Measurements from ENCODE around the gene VEGFB. TPM values are rescaled to one million over a fixed set of nuclear protein-coding genes. Genes with fewer than 3 reads are reported as not detected.

Gene VEGFB
- total RNA-seq, 1 donor from 2014 or later, result 99.0 TPM

Other genes with a start within 250 kb of the VEGFB start
- gene OTUB1, start 248.1 kb upstream of the VEGFB start, total RNA-seq, result 122 and 156 TPM in 2 replicates
- gene FLRT1, start 198.7 kb upstream of the VEGFB start, total RNA-seq, result under 0.01 and 0.25 TPM in 2 replicates
- 18.6 and 53.9 TPM in 2 replicates for gene MACROD1, start 68.5 kb upstream of the VEGFB start, total RNA-seq
- 92.3 and 253 TPM in 2 replicates for gene STIP1, start 48.4 kb upstream of the VEGFB start, total RNA-seq
- gene FERMT3, start 27.9 kb upstream of the VEGFB start, total RNA-seq, result 1.0 and 2.1 TPM in 2 replicates
- gene TRPT1, start 8.4 kb upstream of the VEGFB start, total RNA-seq, result 46.1 and 80.9 TPM in 2 replicates
- 74.1 and 83.3 TPM in 2 replicates for gene NUDT22, start 8.3 kb upstream of the VEGFB start, total RNA-seq
- gene DNAJC4, start 4.0 kb upstream of the VEGFB start, total RNA-seq, result 19.2 and 48.3 TPM in 2 replicates
- 61.4 and 85.3 TPM in 2 replicates for gene FKBP2, start 6.5 kb downstream of the VEGFB start, total RNA-seq
- 257 and 542 TPM in 2 replicates for gene PPP1R14B, start 12.4 kb downstream of the VEGFB start, total RNA-seq
- gene PLCB3, start 16.9 kb downstream of the VEGFB start, total RNA-seq, result 28.9 and 47.6 TPM in 2 replicates
- gene BAD, start 50.1 kb downstream of the VEGFB start, total RNA-seq, result 95.5 and 114 TPM in 2 replicates
- 19.2 and 32.2 TPM in 2 replicates for gene GPR137, start 51.3 kb downstream of the VEGFB start, total RNA-seq
- gene KCNK4, start 56.7 kb downstream of the VEGFB start, total RNA-seq, result not detected in 2 replicates
- gene CATSPERZ, start 65.8 kb downstream of the VEGFB start, total RNA-seq, result not detected in 2 replicates
- gene ESRRA, start 70.9 kb downstream of the VEGFB start, total RNA-seq, result 30.0 and 36.4 TPM in 2 replicates
- 198 and 229 TPM in 2 replicates for gene TRMT112, start 83.0 kb downstream of the VEGFB start, total RNA-seq
- gene PRDX5, start 83.5 kb downstream of the VEGFB start, total RNA-seq, result 243 and 341 TPM in 2 replicates
- gene CCDC88B, start 105.6 kb downstream of the VEGFB start, total RNA-seq, result 1.6 and 3.3 TPM in 2 replicates
- gene RPS6KA4, start 124.6 kb downstream of the VEGFB start, total RNA-seq, result 40.1 and 62.1 TPM in 2 replicates

All from mesangial cell (primary cell).